GM13977 (cell line): ENCODE results near the gene SLC25A41.
"Not testable (repeated sequence)": the region's sequence is repeated elsewhere in the genome, so short reads cannot be mapped to it uniquely, and the experiment has no call there.

Experiments used
- DNase-seq: peaks from one replicate; pipeline ENCODE4 v3.0.0; 2012; ENCODE audit warnings: low spot score
- in situ Hi-C: fragments of 300-500 bp; cut with MboI; formaldehyde crosslinking; loops from one replicate; pipeline ENCODE4 v1.12.0; 2022; ENCODE audit warnings: low sequenced_read_pairs, low pct_unique_long_range_greater_than_20kb, mixed read lengths, inconsistent platforms; ENCODE audit not compliant: unreplicated experiment
- TF ChIP-seq, protein P1 (sequence below): IDR thresholded peaks from 2 replicates; pipeline ENCODE4 v1.5.1; 2012; ENCODE audit warnings: mild to moderate bottlenecking, control low read depth; ENCODE audit not compliant: insufficient read depth; ENCODE audit errors: extremely low read depth, missing control alignments

SLC25A41 gene

GRCh38 chr19:6433165-6433564, 398 bp downstream of the SLC25A41 start:
- in situ Hi-C loops, result no loop called here
- DNase-seq, result no peak

DNA sequence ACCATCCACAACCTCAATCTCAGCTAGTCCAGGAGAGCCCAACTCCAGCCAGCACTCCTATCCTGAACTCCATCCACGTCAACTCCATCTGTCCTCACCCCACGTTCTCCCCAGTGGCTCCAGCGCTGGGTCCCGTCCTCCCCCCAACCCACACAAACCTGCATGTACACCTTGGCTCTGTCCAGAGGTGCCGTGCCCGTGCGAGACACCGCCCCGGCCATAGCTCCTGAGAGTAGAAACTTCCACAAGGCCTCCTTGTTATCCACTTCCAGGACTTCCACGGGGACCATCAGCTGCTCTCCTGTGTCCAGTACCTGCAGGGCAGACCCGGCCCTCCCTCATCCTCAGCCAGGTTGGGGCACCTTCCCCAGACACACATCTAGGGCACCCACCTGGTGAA, 1.7 kb downstream of the SLC25A41 start:
- no peak for DNase-seq
- in situ Hi-C loops, result no loop called here
- TF ChIP-seq, protein P1, sequence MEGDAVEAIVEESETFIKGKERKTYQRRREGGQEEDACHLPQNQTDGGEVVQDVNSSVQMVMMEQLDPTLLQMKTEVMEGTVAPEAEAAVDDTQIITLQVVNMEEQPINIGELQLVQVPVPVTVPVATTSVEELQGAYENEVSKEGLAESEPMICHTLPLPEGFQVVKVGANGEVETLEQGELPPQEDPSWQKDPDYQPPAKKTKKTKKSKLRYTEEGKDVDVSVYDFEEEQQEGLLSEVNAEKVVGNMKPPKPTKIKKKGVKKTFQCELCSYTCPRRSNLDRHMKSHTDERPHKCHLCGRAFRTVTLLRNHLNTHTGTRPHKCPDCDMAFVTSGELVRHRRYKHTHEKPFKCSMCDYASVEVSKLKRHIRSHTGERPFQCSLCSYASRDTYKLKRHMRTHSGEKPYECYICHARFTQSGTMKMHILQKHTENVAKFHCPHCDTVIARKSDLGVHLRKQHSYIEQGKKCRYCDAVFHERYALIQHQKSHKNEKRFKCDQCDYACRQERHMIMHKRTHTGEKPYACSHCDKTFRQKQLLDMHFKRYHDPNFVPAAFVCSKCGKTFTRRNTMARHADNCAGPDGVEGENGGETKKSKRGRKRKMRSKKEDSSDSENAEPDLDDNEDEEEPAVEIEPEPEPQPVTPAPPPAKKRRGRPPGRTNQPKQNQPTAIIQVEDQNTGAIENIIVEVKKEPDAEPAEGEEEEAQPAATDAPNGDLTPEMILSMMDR, result no peak

More at GRCh38 chr19:6433165-6433564, 398 bp downstream of the SLC25A41 start:
- TF ChIP-seq, protein P1, result no peak

- DNase-seq, result no peak
- in situ Hi-C loops, result no loop called here
- TF ChIP-seq, protein P1, result no peak
Measured at GRCh38 chr19:6429419-6430221, 3.9 kb downstream of the SLC25A41 start.

- in situ Hi-C loops, DNase-seq: not testable (repeated sequence)
Measured at GRCh38 chr19:6428692-6429418, 4.7 kb downstream of the SLC25A41 start.

DNA sequence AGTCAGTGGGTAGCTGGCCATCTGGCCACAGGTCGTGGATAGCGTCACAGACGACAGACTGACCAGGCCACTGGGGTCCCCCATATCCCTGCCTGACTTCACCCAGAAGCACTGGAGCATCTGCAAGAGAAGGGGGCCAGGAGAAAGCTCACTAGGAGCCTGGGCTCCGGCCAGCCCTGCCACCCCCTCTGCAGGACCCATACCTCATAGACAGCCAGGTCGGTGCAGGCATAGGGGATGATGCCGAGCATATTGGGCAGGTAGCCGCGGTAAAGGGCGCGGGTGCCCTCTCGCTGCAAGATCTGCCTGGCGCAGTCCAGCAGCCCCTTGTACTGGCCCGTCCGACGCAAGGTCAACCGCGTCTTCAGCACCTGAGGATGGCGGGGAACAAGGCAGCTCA, 6.4 kb downstream of the SLC25A41 start:
- TF ChIP-seq, protein P1, result no peak
- DNase-seq, result no peak
- in situ Hi-C loops, result no loop called here

DNA sequence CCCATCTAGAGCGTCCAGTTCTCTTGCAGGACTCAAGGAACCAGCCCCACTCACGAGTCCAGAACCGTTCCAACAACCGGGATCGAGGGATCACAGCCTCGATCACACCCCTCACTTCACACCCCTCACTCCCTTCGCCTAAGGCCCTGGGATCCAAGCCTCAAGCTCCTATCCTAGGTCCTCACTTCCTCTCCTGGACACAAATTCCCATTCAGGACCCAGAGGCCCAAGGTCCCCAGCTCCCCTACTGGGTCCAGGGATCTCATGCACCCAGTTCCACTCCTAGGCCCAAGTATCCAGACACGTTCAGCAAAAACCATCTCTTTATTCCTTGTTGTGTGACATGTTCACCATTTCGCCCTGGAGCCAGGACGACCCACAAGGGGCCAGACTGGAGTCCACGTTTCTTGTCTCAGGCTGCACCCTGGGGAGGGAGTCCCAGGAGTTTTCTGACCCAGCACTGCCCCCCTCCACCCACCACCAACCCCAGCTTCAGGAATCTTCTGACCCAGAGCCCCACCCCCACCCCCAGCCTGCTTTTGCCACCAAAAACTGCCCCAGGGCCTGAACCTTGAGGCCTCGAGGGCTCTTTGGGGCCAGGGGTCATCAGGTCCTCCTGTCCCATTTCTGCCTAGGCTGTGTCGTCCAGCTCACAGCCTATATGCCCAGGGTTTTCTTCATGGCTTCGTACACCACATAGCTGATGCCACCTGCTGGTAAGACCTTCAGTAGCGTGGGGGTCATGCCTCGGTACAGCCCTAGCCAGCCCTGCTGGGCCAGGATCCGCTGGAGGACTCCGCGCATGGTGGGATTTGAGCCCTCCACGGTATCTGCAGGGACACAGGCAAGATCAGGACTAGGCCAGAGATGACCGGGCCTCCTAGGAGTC, 7.6 kb downstream of the SLC25A41 start:
- in situ Hi-C loops, result no loop called here
- DNase-seq, result no peak
- TF ChIP-seq, protein P1, result no peak
